K562 (cell line): Measurements from ENCODE around the gene EMID1. TPM values are rescaled to one million over a fixed set of nuclear protein-coding genes. Genes with fewer than 3 reads are reported as not detected.

Experiments used
- ATAC-seq: fragments of 200-7000 bp; cut with Tn5 transposase; 3 replicates; pipeline ENCODE4 v1.9.1; 2020; ENCODE audit warnings: moderate library complexity
- BruUV-seq: library from RNA; stranded (reverse); fragments of 400-500 nt; replicated peaks from 2 replicates; lab custom pipeline; 2021; lab: Mats Ljungman, UMichigan
- CTCF ChIA-PET: fragments of 300-600 bp; formaldehyde crosslinking; extraction: SDS; loops from one replicate; lab custom pipeline; 2021; ENCODE audit warnings: low intra/inter-chr PET ratio; lab: Yijun Ruan, JAX
- POLR2A ChIA-PET: fragments of 300-600, 350-650 bp; sonication (Branson Sonifier 250); formaldehyde crosslinking; extraction: SDS; loops from one replicate; lab custom pipeline; 2021; ENCODE audit warnings: antibody characterized with exemption, inconsistent platforms; lab: Yijun Ruan, JAX
- DNase-seq, 4 experiments: peaks; one replicate each; pipeline versions ENCODE4 v3.0.0 to v3.0.0-alpha.2; 2011 to 2018; ENCODE audit warnings: low spot score in 3 of 4, mixed read lengths in 3 of 4; ENCODE audit errors: extremely low read depth in 1 of 4
- FAIRE-seq: peaks from 2 replicates; lab custom pipeline; 2011; peaks lifted over from hg19 to GRCh38; lab: Jason Lieb, UNC
- H2AFZ ChIP-seq: 2 replicates; pipeline ENCODE4 v1.6.0; 2011; ENCODE audit warnings: low read depth, low read length, control low read depth, inconsistent platforms
- H3K27ac ChIP-seq: fragments of 200-600 bp; 3 replicates; pipeline ENCODE4 v1.8.0; 2011; ENCODE audit warnings: low read depth, mild to moderate bottlenecking, control low read depth, inconsistent platforms, low read length, moderate library complexity, mixed read lengths; ENCODE audit errors: extremely low read depth
- H3K27me3 ChIP-seq, 2 experiments: fragments of 300-600 bp in 1 of 2; 2 replicates in 1 of 2; 3 replicates in 1 of 2; pipeline versions ENCODE4 v1.6.0 to v1.8.0; 2011; ENCODE audit warnings: inconsistent platforms in 2 of 2, low read length in 2 of 2, mild to moderate bottlenecking in 1 of 2, mixed read lengths in 1 of 2, moderate library complexity in 1 of 2; ENCODE audit not compliant: control insufficient read depth in 2 of 2, insufficient read depth in 2 of 2
- H3K36me3 ChIP-seq: fragments of 300-600 bp; 3 replicates; pipeline ENCODE4 v1.8.0; 2011; ENCODE audit warnings: mild to moderate bottlenecking, low read length, inconsistent platforms; ENCODE audit not compliant: control insufficient read depth, insufficient read depth
- H3K4me1 ChIP-seq, 2 experiments: fragments of 200-600 bp in 1 of 2; replicated peaks in 1 of 2; 2 replicates in 1 of 2; 3 replicates in 1 of 2; pipeline versions ENCODE4 v1.5.1 to v1.8.0; 2011; ENCODE audit warnings: inconsistent platforms in 2 of 2, low read length in 2 of 2, mild to moderate bottlenecking in 1 of 2, mixed read lengths in 1 of 2, moderate library complexity in 1 of 2; ENCODE audit not compliant: control insufficient read depth in 2 of 2, insufficient read depth in 2 of 2
- H3K4me2 ChIP-seq: 2 replicates; pipeline ENCODE4 v1.6.1; 2011; ENCODE audit warnings: low read length, control low read depth, inconsistent platforms, mixed read lengths; ENCODE audit not compliant: insufficient read depth
- H3K4me3 ChIP-seq: fragments of 200-600 bp; sonication (generic), shearing (Covaris generic); 2 replicates; pipeline ENCODE4 v1.5.1; 2016; ENCODE audit warnings: control low read depth, inconsistent platforms
- H3K79me2 ChIP-seq: fragments of 200-600 bp; 3 replicates; pipeline ENCODE4 v1.8.0; 2011; ENCODE audit warnings: low read length, inconsistent platforms; ENCODE audit not compliant: control insufficient read depth, insufficient read depth
- H3K9ac ChIP-seq, 2 experiments: 2 replicates each; pipeline versions ENCODE4 v1.6.0 to v1.6.1; 2011; ENCODE audit warnings: low read depth in 2 of 2, low read length in 2 of 2, control low read depth in 1 of 2, inconsistent platforms in 1 of 2, mild to moderate bottlenecking in 1 of 2, mixed read lengths in 1 of 2; ENCODE audit not compliant: insufficient read depth in 1 of 2
- H3K9me1 ChIP-seq: one replicate; pipeline ENCODE4 v1.6.0; 2011; ENCODE audit warnings: inconsistent platforms, mild to moderate bottlenecking, low read length, moderate library complexity; ENCODE audit not compliant: control insufficient read depth, insufficient read depth
- H3K9me3 ChIP-seq: replicated peaks from 2 replicates; pipeline ENCODE4 v1.5.1; 2011; ENCODE audit warnings: low read depth, low read length, inconsistent platforms; ENCODE audit not compliant: control insufficient read depth, insufficient read depth
- H4K20me1 ChIP-seq: replicated peaks from 2 replicates; pipeline ENCODE4 v1.6.1; 2011; ENCODE audit warnings: low read length, inconsistent platforms, mixed read lengths; ENCODE audit not compliant: control insufficient read depth, insufficient read depth
- CBX8 ChIP-seq: fragments of 200-600 bp; sonication (generic); IDR thresholded peaks from 2 replicates; pipeline ENCODE4 v1.6.1; 2012; ENCODE audit warnings: borderline replicate concordance, mixed run types, low read depth, mild to moderate bottlenecking, moderate library complexity, mixed read lengths, low read length, control low read depth, inconsistent platforms; ENCODE audit not compliant: poor library complexity, severe bottlenecking; ENCODE audit errors: extremely low read depth
- WGBS: fragments of 100-300 bp; shearing (Covaris generic); methylation state at CpG from one replicate; pipeline ENCODE4 v1.1.6; 2016; ENCODE audit warnings: low coverage, mixed read lengths; ENCODE audit not compliant: insufficient coverage; ENCODE audit errors: missing lambda C conversion rate; 5-methylcytosine and 5-hydroxymethylcytosine counted together
- in situ Hi-C: fragments of 300-500 bp; cut with MboI; formaldehyde crosslinking; loops from 4 replicates; pipeline ENCODE4 v1.15.0; 2018; ENCODE audit warnings: inconsistent platforms, mixed read lengths
- intact Hi-C: fragments of 100-400 bp; cut with micrococcal nuclease; formaldehyde crosslinking; loops from 2 replicates; pipeline ENCODE4 v1.14.2; 2022
- polyA plus RNA-seq, 8 experiments: library from polyadenylated mRNA; depleted of rRNA in 4 of 8; stranded (reverse) in 5 of 8; unstranded in 3 of 8; fragments of >200 nt; fragmentation: Nextera tagmentation in 2 of 8; fragmentation: Illumina TruSeq in 1 of 8; extraction: Ambion mirVana in 2 of 8; extraction: Trizol in 1 of 8; gene quantifications; 2 replicates each; pipeline versions ENCODE4 v1.2.1 to v1.2.3, GENCODE V29; 2011 to 2014; ENCODE audit warnings: inconsistent platforms in 1 of 8, missing spikeins in 1 of 8
- total RNA-seq, 7 experiments: library from RNA; depleted of rRNA in 6 of 7; stranded (reverse); fragments of >200 nt in 6 of 7; fragmentation: Illumina TruSeq in 2 of 7; extraction: Trizol in 2 of 7; gene quantifications; 2 replicates each; pipeline versions ENCODE4 v1.2.1 to v1.2.3, GENCODE V29; 2011 to 2021; ENCODE audit warnings: low replicate concordance in 1 of 7

Gene EMID1
- total and polyA plus RNA-seq, 9 of the 15 experiments (the other 6 are each of a cell fraction or from before 2014, with no cell fraction given): 0.15 to 7.2 (median 2.7) TPM

DNA sequence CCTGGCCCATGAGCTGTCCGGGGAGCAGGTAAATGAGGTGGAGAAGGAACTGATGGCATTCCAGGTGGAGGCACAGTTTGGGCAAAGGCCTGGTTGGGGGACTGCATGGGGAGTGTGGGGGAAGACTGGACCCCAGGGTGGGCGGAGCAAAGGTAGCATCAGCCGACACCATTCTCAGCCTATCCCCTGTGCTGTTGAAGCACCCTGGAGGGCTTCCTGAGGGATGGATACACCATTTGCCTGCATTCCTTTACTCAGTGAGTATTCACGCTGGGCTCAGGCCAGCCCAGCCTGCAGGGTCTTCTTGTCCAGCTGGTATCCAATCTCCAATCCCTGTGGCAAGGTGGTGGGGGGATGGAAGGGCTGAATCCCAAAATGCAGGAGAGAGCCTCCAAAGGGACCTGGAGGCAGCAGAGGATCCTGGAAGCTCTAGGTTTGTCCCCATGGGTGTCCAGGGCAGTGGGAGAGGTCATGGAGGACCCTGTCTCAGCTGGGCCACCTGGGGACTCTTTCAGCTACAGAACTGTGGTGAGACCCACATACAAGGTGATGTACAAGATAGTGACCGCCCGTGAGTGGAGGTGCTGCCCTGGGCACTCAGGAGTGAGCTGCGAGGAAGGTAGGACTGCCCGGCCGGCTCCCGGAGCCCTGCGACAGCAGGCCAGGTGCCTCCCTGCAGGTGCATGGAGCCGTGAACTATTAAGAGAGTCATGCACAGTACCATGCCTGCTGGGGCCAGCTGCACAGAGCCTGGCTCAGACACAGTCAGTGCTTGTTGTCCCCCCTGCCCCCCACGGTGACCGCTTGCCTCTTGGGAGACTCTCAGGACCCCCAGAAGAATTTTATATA, 9.5 kb downstream of the EMID1 start:
- Histone ChIP-seq H3K4me1 (peaks cover 0 to 7% of the 10 kb centered on the region in 2 experiments; a peak in 1 of 5 replicates), H3K9ac (no peak overlapping the region), H3K27me3 (no peaks in the 10 kb centered on the region), H3K36me3 (no peaks in the 10 kb centered on the region), H3K79me2 (no peaks in the 10 kb centered on the region), H3K27ac (no peak overlapping the region), H2AFZ (no peak overlapping the region), H3K9me1 (no peaks in the 10 kb centered on the region), H3K9me3 (no peaks in the 10 kb centered on the region), H3K4me2 (no peak overlapping the region), H4K20me1 (no peaks in the 10 kb centered on the region), H3K4me3 (no peak overlapping the region)
- no TSS peak for BruUV-seq
- TF ChIP-seq CBX8: no peak
- no peak for DNase-seq
- no peak for FAIRE-seq
- POLR2A ChIA-PET: interaction anchor here (0.5 to 1.2 kb wide), 4 partner anchors 10 to 130 kb away, joined by 3 to 6 read pairs (median 4); partner anchors contain the start of gene EMID1
- ATAC-seq: no peak
- intact Hi-C loops (no loop called here), in situ Hi-C loops (no loop called here)
- CTCF ChIA-PET: no interaction called here
- WGBS: 75% methylated on average over 4 of the region's 14 CpGs
